ENCODE data around the gene ZAR1. TPM values are rescaled to one million over a fixed set of nuclear protein-coding genes. Genes with fewer than 3 reads are reported as not detected.

Gene ZAR1
- total and polyA plus RNA-seq, 10 of the 15 experiments (the other 5 are each of a cell fraction or from before 2014, with no cell fraction given): not detected

GRCh38 chr4:48526406-48526805 is 36.4 kb downstream of the ZAR1 start (continued):
- TF ChIP-seq MYC (IDR thresholded peaks at IDR 0.05; ENCODE audit: insufficient read depth, insufficient read length, insufficient replicate concordance, low read length, severe bottlenecking): no peak

DNA sequence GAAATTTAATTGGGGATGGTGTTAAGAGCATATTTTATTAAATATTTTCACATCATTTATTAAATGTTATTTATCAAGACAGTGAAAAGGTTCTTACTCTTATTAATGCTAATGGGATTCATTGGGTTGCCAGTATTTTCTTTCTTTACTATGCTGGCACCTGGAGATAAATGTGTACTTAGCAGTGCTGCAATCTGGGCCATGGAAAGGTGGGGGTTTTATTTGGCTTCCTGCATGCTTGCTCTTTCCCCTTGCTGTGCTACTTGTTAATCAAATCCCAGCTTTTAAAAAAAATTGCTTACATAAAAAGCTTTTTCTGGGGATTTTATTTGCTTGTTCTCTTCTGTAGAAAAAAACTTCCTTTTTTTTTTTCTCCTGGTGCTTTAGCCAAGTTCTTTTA is 48.3 kb downstream of the ZAR1 start:
- FAIRE-seq: no peak
- no peaks in the 10 kb centered on the region for H4K20me1 ChIP-seq (ENCODE audit: control insufficient read depth, insufficient read depth)
- no peak for TF ChIP-seq SMAD5 (IDR thresholded peaks at IDR 0.05; ENCODE audit: low read depth)
- no peak for TF ChIP-seq RFX5 (IDR thresholded peaks at IDR 0.05; ENCODE audit: low read depth, low read length)
- TF ChIP-seq POU2F2 (IDR thresholded peaks at IDR 0.05; ENCODE audit: borderline replicate concordance, low read depth, low read length): no peak
- no peak for TF ChIP-seq HDGF (IDR thresholded peaks at IDR 0.05)
- TF ChIP-seq SMC3 (IDR thresholded peaks at IDR 0.05; ENCODE audit: borderline replicate concordance, low read length): no peak
- TF ChIP-seq USF1 (IDR thresholded peaks at IDR 0.05; ENCODE audit: borderline replicate concordance, extremely low read length, insufficient read depth, low read depth, low read length): no peak
- TF ChIP-seq SPI1 (IDR thresholded peaks at IDR 0.05; ENCODE audit: borderline replicate concordance, insufficient read depth, low read depth, low read length): no peak
- no peak for TF ChIP-seq NR2C2 (IDR thresholded peaks at IDR 0.05; ENCODE audit: borderline replicate concordance, control insufficient read depth, insufficient read length, low read depth)
- TF ChIP-seq, protein P1, sequence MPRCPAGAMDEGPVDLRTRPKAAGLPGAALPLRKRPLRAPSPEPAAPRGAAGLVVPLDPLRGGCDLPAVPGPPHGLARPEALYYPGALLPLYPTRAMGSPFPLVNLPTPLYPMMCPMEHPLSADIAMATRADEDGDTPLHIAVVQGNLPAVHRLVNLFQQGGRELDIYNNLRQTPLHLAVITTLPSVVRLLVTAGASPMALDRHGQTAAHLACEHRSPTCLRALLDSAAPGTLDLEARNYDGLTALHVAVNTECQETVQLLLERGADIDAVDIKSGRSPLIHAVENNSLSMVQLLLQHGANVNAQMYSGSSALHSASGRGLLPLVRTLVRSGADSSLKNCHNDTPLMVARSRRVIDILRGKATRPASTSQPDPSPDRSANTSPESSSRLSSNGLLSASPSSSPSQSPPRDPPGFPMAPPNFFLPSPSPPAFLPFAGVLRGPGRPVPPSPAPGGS (IDR thresholded peaks at IDR 0.05; ENCODE audit: borderline replicate concordance, insufficient read depth, low read depth, low read length, poor library complexity, severe bottlenecking): no peak
- TF ChIP-seq HSF1 (IDR thresholded peaks at IDR 0.05; ENCODE audit: low read depth, low read length): no peak
- TF ChIP-seq EED (IDR thresholded peaks at IDR 0.05; ENCODE audit: low read depth): no peak
- TF ChIP-seq JUND (IDR thresholded peaks at IDR 0.05; ENCODE audit: low read depth, low read length): no peak
- TF ChIP-seq NR2F1 (conservative IDR thresholded peaks at IDR 0.05): no peak
- TF ChIP-seq, protein P2, sequence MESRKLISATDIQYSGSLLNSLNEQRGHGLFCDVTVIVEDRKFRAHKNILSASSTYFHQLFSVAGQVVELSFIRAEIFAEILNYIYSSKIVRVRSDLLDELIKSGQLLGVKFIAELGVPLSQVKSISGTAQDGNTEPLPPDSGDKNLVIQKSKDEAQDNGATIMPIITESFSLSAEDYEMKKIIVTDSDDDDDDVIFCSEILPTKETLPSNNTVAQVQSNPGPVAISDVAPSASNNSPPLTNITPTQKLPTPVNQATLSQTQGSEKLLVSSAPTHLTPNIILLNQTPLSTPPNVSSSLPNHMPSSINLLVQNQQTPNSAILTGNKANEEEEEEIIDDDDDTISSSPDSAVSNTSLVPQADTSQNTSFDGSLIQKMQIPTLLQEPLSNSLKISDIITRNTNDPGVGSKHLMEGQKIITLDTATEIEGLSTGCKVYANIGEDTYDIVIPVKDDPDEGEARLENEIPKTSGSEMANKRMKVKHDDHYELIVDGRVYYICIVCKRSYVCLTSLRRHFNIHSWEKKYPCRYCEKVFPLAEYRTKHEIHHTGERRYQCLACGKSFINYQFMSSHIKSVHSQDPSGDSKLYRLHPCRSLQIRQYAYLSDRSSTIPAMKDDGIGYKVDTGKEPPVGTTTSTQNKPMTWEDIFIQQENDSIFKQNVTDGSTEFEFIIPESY (IDR thresholded peaks at IDR 0.05): no peak
- no peak for TF ChIP-seq IRF4 (IDR thresholded peaks at IDR 0.05; ENCODE audit: low read depth, low read length)
- no peak for TF ChIP-seq CBFB (IDR thresholded peaks at IDR 0.05; ENCODE audit: low read depth)
- TF ChIP-seq CBX3 (IDR thresholded peaks at IDR 0.05; ENCODE audit: borderline replicate concordance, low read depth): no peak
- no peak overlapping the region for H3K4me3 ChIP-seq
- no peak overlapping the region for H3K9ac ChIP-seq (ENCODE audit: control insufficient read depth, insufficient read depth, low read length)
- peaks cover 5 to 29% of the 10 kb centered on the region in 2 experiments for H3K36me3 ChIP-seq (ENCODE audit: control insufficient read depth in 2 of 2, insufficient read depth in 2 of 2, low read length in 1 of 2)
- no peaks in the 10 kb centered on the region for H3K27me3 ChIP-seq (replicated peaks in 1 of 2; ENCODE audit: control insufficient read depth in 2 of 2, insufficient read depth in 2 of 2, low read length in 1 of 2)
- H3K4me2 ChIP-seq (ENCODE audit: control insufficient read depth, insufficient read depth): no peak overlapping the region
- ATAC-seq: no peak
- H3K9me3 ChIP-seq (replicated peaks; ENCODE audit: control insufficient read depth, insufficient read depth, low read length): no peaks in the 10 kb centered on the region
- RAD21 ChIA-PET (ENCODE audit: unreplicated experiment): no interaction called here
- no peak overlapping the region for H3K27ac ChIP-seq (ENCODE audit: control insufficient read depth, insufficient read depth)
- DNase-seq (ENCODE audit: low read depth, low spot score): no peak
- SMC1A ChIA-PET (ENCODE audit: uncharacterized antibody, unreplicated experiment): interaction anchor here (0.7 to 1.5 kb wide), 2 partner anchors 29 to 67 kb away, joined by 3 to 5 read pairs; no protein-coding TSS in a partner anchor
- no peaks in the 10 kb centered on the region for H3K4me1 ChIP-seq (ENCODE audit: control insufficient read depth, insufficient read depth, low read length)
- H3K79me2 ChIP-seq (ENCODE audit: control insufficient read depth, insufficient read depth, low read length): no peaks in the 10 kb centered on the region
- POLR2A ChIA-PET: no interaction called here
- CTCF ChIA-PET: interaction anchor here (0.6 to 1.1 kb wide), 3 partner anchors 25 to 170 kb away, joined by 3 read pairs; no protein-coding TSS in a partner anchor
- in situ Hi-C loops (cut with MboI) (no loop called here), intact Hi-C loops (cut with micrococcal nuclease; ENCODE audit: unreplicated experiment) (no loop called here)
- H2AFZ ChIP-seq (ENCODE audit: control insufficient read depth, low read depth, low read length): no peak overlapping the region
- BruUV-seq (replicated peaks): no TSS peak
